Choroid plexus epithelial cell (primary cell): Measurements from ENCODE around the gene MACROH2A2.
"Not testable (repeated sequence)": the region's sequence is repeated elsewhere in the genome, so short reads cannot be mapped to it uniquely, and the experiment has no call there.

Source experiments
- DNase-seq: peaks from one replicate; pipeline ENCODE4 v3.0.0-alpha.2; 2010; ENCODE audit warnings: low read depth
- H3K4me3 ChIP-seq: 2 replicates; pipeline ENCODE4 v1.5.1; 2011; ENCODE audit warnings: low read depth, mild to moderate bottlenecking, control low read depth, low read length, moderate library complexity
- CTCF ChIP-seq: conservative IDR thresholded peaks from 2 replicates; pipeline ENCODE4 v1.5.1; 2011; ENCODE audit warnings: low read depth, mild to moderate bottlenecking, control low read depth, inconsistent platforms, low read length, moderate library complexity

The MACROH2A2 gene

GRCh38 chr10:70038923-70039322 is 13.7 kb upstream of the MACROH2A2 start:
- no peak for DNase-seq
- H3K4me3 ChIP-seq: no peak overlapping the region
- TF ChIP-seq CTCF: no peak

GRCh38 chr10:70041016-70041415 is 11.6 kb upstream of the MACROH2A2 start:
- no peak for TF ChIP-seq CTCF
- DNase-seq: no peak
- H3K4me3 ChIP-seq: no peak overlapping the region

- DNase-seq, H3K4me3 ChIP-seq: not testable (repeated sequence)
Measured at GRCh38 chr10:70041739-70042138, 10.9 kb upstream of the MACROH2A2 start.

GRCh38 chr10:70047066-70047465 is 5.6 kb upstream of the MACROH2A2 start:
- DNase-seq, H3K4me3 ChIP-seq: not testable (repeated sequence)

GRCh38 chr10:70048030-70048723 is 4.5 kb upstream of the MACROH2A2 start:
- no peak for TF ChIP-seq CTCF
- H3K4me3 ChIP-seq: no peak overlapping the region
- DNase-seq: no peak

GRCh38 chr10:70051848-70052247 is 798 bp upstream of the MACROH2A2 start:
- TF ChIP-seq CTCF: no peak
- no peak for DNase-seq
- H3K4me3 ChIP-seq: peak overlapping the region; percentile 66

- no peak for TF ChIP-seq CTCF
- H3K4me3 ChIP-seq: peak overlapping the region; percentile 66
- peak; percentile 19 for DNase-seq
Measured at GRCh38 chr10:70053218-70053840, 683 bp downstream of the MACROH2A2 start.

GRCh38 chr10:70053841-70054288 is 1.2 kb downstream of the MACROH2A2 start:
- peak; percentile 11 for DNase-seq

More at GRCh38 chr10:70053841-70054288, 1.2 kb downstream of the MACROH2A2 start:
- peak; percentile 40 for TF ChIP-seq CTCF
- peak overlapping the region; percentile 66 for H3K4me3 ChIP-seq
